Measurements from ENCODE around the gene CLCNKA. TPM values are rescaled to one million over a fixed set of nuclear protein-coding genes. Genes with fewer than 3 reads are reported as not detected.
"Not testable (repeated sequence)": the region's sequence is repeated elsewhere in the genome, so short reads cannot be mapped to it uniquely, and the experiment has no call there.

The CLCNKA gene
- total and polyA plus RNA-seq, 2 of the 8 experiments (the other 6 are each of a cell fraction or from before 2014, with no cell fraction given): 0.95 to 2.0 TPM

- not testable (repeated sequence) for H2BK5ac ChIP-seq (ENCODE audit: low read depth, low read length); H3K56ac ChIP-seq (replicated peaks; ENCODE audit: insufficient read length, low read depth, low read length); H2AK5ac ChIP-seq (ENCODE audit: low read depth, low read length); FAIRE-seq; H4K91ac ChIP-seq (replicated peaks; ENCODE audit: insufficient read length, low read length); H3K9ac ChIP-seq (replicated peaks in 1 of 4; ENCODE audit: extremely low read depth in 1 of 4, low read depth in 3 of 4, low read length in 3 of 4); H2BK12ac ChIP-seq (ENCODE audit: low read depth, low read length); H2BK20ac ChIP-seq (ENCODE audit: low read length); H3K79me1 ChIP-seq (ENCODE audit: low read depth, low read length); H3K18ac ChIP-seq (ENCODE audit: extremely low read depth, low read length); H4K5ac ChIP-seq (ENCODE audit: insufficient read length, low read depth, low read length); H3K27me3 ChIP-seq (replicated peaks in 1 of 4; ENCODE audit: control insufficient read depth in 3 of 4, extremely low read depth in 1 of 4, insufficient read depth in 3 of 4, low read length in 3 of 4); H2BK15ac ChIP-seq (ENCODE audit: low read length); H3K4me3 ChIP-seq (ENCODE audit: extremely low read depth in 1 of 4, insufficient read depth in 2 of 4, low read depth in 3 of 4, low read length in 4 of 4); H3K79me2 ChIP-seq (ENCODE audit: control insufficient read depth in 1 of 2, insufficient read depth in 2 of 2, low read length in 2 of 2); H3K4me1 ChIP-seq (replicated peaks in 1 of 4; ENCODE audit: control insufficient read depth in 3 of 4, insufficient read depth in 4 of 4, low read length in 3 of 4); H4K20me1 ChIP-seq (replicated peaks in 1 of 2; ENCODE audit: control insufficient read depth in 1 of 2, insufficient read depth in 2 of 2, low read length in 2 of 2); H3K14ac ChIP-seq (ENCODE audit: insufficient read length); H2BK120ac ChIP-seq (replicated peaks; ENCODE audit: low read depth, low read length); H3K4ac ChIP-seq (replicated peaks; ENCODE audit: insufficient read length, low read depth, low read length); H3K9me3 ChIP-seq (ENCODE audit: insufficient read depth in 2 of 2, low read depth in 1 of 2, low read length in 1 of 2); H3K23ac ChIP-seq (ENCODE audit: insufficient read length); H3K4me2 ChIP-seq (ENCODE audit: insufficient read depth in 1 of 2, low read depth in 2 of 2, low read length in 2 of 2); H3K23me2 ChIP-seq (ENCODE audit: low read depth, low read length); H3K36me3 ChIP-seq (ENCODE audit: control insufficient read depth in 2 of 4, insufficient read depth in 4 of 4, low read length in 3 of 4); H4K8ac ChIP-seq (ENCODE audit: extremely low read depth, insufficient read depth, low read length); H3K27ac ChIP-seq (ENCODE audit: low read depth, low read length); H2AFZ ChIP-seq (ENCODE audit: low read length); DNase-seq (ENCODE audit: low read depth in 1 of 2, low spot score in 2 of 2)
- WGBS, 2 experiments (ENCODE audit: extremely low coverage in 1 of 2, insufficient coverage in 1 of 2, insufficient read length in 1 of 2, insufficient replicate concordance in 2 of 2, low coverage in 1 of 2, low lambda C conversion rate in 2 of 2, missing lambda C conversion rate in 1 of 2): 81% methylated on average over 5 of the region's 20 CpGs; no CpG with 5 or more reads in 1 of the 2 experiments
- ChIA-PET CTCF (ENCODE audit: partially characterized antibody) (interaction anchor here (0.6 to 1.2 kb wide), 2 partner anchors 25 to 49 kb away, joined by 3 read pairs; no protein-coding TSS in a partner anchor), POLR2A (ENCODE audit: partially characterized antibody) (interaction anchor here (0.7 to 0.8 kb wide), 2 partner anchors 12 kb away, joined by 3 to 4 read pairs; no protein-coding TSS in a partner anchor)
These were observed 36.7 kb downstream of the CLCNKA start for GRCh38 chr1:16058394-16059120.
